ENCODE data around the gene PRSS21.

GRCh38 chr16:2777231-2777902 is 39.7 kb upstream of the PRSS21 start, which contains the start of gene ELOB:
- TF ChIP-seq CTCF (IDR thresholded peaks at IDR 0.05; ENCODE audit: low read depth, low read length) (no peak), EZH2phosphoT487 (IDR thresholded peaks at IDR 0.05; ENCODE audit: low read depth) (no peak)
